Measurements from ENCODE around the gene CHRM5.

The CHRM5 gene

DNA sequence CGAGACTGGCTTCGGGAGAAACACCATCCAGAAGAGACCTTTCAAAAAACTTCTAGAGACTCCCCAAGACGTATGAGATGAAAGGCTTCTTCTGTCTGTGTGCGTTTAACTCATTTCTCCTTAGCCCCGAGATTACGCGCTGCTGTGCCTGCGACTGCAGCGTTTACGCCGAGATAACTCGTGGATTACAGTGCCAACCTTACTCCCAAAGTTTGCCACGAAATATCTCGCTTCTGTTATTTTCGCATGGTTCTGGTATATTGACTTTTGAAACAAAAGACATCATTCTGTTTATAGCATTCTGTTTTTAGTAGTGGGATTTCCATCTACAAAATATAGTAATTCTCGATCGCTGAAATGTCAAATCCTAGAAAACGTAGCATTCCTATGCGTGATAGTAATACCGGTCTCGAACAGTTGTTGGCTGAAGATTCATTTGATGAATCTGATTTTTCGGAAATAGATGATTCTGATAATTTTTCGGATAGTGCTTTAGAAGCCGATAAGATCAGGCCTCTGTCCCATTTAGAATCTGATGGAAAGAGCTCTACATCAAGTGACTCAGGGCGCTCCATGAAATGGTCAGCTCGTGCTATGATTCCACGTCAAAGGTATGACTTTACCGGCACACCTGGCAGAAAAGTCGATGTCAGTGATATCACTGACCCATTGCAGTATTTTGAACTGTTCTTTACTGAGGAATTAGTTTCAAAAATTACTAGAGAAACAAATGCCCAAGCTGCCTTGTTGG is 134.1 kb downstream of the CHRM5 start:
- DNase-seq, result no peak

DNA sequence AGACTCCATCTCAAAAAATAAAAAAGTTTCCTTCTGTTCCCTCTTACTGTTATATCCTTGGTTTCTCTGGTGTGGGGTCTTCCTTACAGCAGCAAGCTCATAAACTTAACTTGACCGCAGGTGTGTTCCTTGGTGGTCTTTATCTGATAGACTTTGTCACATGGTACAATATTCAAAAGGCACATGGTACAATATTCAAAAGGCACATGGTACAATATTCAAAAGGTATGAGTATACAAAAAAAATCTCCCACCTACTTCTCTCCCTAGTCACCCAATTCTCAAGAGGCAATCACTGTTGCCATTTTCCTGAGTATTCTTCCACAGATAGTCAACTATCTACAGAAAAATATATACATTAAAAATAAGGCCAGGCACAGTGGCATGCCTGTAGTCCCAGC is 138.1 kb downstream of the CHRM5 start:
- DNase-seq, result no peak

DNA sequence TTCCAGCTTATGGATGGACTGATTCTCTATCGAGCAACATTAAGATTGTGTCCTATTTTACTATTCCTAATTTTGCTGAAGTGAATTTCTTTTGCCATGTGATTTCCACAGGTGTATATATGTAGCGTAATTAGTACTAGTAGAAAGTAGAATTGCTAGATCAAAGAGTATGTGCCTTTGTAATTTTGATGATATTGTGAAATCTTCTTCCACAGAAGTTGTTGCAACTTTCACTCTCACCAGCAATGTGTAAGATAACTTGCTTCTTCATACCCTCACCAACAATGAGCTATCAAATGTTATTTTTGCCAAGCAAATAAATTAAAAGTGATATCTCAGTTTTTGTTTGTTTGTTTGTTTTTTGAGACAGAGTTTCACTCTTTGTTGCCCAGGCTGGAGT is 139.0 kb downstream of the CHRM5 start:
- no peak for DNase-seq

DNA sequence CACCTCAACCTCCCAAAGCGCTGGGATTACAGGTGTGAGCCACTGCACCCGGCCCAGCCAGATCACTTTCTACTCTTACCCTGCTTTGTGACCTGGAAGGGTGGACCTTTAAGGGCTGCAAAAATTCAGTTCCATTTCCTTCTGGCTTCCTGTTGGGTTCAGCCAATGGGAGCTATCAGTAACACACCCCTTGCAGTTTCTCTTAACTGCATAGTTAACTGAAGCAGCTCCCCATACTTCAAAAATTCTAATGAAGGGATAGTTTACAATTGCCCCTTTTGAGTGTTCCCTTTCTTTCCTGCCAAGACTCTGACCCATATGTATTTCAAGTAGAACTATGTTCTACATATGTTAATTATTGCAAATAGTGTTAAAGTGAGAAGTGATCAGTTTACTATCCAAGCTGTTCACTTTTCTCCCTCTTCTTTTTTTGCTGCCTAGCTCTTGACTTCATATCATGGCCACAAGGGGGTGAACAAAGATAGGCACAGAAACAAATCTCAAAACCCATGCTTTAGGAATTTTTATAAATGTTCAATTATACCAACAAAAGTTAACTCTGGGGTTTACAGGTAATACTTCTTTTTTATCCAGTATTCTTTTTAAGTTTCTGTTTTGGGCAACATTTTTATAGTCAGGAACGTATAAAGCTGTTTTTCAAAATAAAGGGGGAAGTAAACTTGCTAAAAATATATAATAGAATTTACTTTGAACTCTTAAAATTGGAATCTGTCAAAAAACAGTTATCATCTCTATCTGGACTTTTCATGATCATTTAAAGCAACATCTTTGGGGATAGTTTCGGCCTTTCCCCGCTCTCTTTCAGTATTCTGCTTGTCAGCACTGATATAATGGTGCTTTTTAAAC is 141.7 kb downstream of the CHRM5 start:
- no peak for DNase-seq

DNA sequence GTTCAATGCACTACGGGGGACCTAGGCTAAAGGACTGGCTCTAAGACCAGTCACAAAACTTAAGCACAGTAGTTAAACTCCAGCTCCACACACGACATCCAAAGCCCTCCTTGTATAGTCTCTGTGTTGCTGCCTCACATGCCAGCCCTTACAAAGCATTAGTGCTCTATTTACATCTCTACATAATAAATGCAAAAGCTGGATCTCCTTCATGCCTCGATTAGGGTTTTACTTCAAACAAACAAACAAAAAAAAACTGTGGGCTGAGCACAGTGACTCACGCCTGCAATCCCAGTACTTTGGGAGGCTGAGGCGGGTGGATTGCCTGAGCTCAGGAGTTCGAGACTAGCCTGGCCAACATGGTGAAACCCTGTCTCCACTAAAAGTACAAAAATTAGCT is 143.2 kb downstream of the CHRM5 start:
- DNase-seq, result no peak

DNA sequence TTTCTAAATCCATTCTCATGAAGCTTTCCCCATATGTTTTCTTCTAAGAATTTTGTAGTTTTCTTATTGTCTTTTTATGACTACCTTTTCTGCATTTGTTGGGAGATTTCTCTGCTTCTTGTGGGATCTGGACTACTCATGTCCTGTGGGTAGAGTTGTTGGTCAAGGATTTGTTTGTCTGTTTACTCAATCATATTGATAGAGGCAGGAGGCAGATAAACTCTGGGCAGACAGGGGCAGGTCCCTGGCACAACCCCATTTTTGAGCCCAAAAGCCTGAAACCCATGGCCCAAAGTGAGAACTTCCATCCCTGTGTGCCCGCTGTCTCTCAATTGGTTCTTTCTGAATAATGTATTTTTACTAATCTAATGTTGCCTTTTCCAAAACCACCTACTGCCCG is 145.9 kb downstream of the CHRM5 start:
- no peak for DNase-seq

DNA sequence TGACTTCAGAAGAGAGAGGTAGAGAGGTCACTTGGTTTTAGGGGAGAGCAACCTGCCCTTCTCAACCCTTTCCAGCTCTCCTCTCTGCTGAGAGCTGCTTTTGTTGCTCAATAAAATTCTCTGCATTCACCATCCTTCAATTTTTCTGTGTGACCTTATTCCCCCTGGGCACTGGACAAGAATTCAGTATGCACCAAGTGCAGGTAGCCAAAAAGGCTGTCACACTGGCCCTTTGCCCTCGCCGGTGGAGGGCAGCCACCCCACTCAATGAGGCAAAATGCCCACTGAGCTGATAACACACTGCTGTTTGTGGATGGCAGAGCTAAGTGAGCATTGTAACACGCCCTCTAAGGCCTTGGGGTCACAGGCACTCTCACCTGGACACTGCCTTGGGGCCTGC is 146.4 kb downstream of the CHRM5 start:
- DNase-seq, result no peak

DNA sequence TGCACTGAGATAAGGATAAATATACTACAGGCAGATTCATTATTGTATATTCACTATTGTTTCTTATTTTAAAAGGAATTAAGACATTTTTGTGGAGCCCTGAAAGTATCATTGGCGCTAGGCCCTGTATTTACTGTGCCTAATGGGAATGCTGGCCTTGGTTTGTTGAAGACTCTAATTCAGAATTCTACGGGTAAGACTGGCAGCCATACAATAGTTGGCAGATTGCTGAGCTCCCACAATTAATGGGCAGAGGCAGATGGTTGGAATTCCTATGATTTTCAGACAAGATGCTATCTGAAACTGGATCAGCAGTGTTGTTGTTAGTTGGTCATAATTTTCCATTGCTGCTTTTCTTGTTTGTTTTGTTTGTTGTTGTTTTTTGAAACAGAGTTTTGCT is 148.3 kb downstream of the CHRM5 start:
- no peak for DNase-seq
